Renal pelvis (tissue), 4 donors: ENCODE results near the gene SLC6A5. TPM values are rescaled to one million over a fixed set of nuclear protein-coding genes. Genes with fewer than 3 reads are reported as not detected.
A peak's percentile ranks its signal among the peaks of the same experiment; 100 is the strongest.

Experiments used
- DNase-seq: peaks from one replicate; pipeline ENCODE4 v3.0.0-alpha.2; 2013
- polyA plus RNA-seq, 3 donors: library from polyadenylated mRNA; unstranded; fragments of 120-200 nt; gene quantifications; one replicate each; pipeline ENCODE4 v1.2.1, GENCODE V29; 2013; ENCODE audit not compliant: insufficient read length in 3 of 3

Gene SLC6A5
- polyA plus RNA-seq, 3 donors, result 0.11 to 0.34 (median 0.19) TPM

DNA sequence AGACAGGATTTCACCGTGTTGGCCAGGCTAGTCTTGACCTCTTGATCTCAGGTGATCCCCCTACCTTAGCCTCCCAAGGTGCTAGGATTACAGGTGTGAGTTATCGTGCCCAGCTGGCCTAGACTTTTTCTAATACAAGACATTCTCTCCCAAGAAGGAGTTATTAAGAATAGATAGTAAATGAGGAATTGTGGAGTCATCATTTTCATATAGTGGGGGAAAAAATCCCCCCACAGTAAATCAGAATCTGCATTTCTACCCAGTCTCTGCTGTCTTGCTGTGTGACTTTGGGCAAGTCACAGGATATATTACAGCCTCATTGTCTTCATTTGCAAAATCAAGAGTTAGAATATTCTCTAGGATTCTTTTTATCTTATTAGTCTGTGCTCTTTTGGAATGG lies 21.6 kb downstream of the SLC6A5 start:
- DNase-seq, result no peak

DNA sequence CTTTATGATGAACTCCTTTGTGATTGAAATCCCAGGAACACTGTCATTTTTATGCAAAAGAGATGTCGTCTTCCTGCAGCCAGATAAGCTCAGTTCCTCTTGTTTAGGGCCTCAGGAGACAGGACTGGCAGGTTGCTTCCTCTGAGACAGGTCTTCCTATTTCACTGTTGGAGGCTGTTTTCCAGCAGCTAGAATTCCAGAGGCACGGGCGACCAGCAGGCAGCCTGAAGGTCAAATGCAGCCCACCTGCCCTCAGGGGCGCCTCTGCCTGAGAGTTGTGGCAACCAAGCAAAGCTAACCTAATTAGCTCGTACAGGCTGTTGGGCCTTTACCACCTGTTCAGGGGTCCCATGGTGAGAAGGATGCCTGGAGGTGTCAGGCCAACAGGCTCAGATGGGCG lies 22.3 kb downstream of the SLC6A5 start:
- no peak for DNase-seq

DNA sequence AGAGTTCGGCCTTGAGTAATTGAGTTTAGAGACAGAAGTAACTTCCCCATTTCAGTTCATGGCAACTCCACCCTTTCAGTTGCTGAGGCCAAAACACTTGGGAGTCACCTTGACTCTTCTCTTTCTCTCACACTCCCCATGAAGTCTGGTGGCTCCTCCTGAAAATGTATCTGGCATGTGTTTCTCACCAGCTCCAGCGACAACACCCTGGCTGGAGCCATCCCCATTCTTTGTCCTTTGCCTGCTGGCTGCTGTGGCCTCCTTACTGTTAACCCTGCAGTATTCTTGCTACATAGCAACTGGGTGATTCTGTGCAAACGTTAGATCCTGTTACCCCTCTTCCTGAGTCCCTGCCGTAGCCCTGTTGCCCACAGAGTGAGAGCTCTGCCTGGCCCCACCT lies 23.8 kb downstream of the SLC6A5 start:
- no peak for DNase-seq

DNA sequence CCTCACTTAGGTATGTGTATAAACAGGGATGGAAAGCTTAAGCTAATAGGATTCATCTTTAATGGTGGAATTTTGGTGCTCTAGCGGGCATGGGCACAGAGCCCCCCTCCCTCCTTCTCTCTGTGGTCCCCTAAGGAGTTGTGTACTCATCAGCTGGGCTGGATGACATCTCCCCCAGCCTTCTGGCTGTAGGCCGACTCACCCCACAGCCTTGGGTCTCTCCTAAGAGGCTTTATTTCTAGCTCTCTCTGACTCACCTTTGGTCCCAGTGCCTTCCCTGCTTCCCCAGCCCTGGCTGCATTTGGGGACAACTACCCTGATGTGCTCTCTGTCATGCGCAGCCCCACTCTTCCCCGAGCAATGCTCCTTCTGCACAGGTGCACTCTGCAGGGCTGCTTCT lies 26.9 kb downstream of the SLC6A5 start:
- DNase-seq, result no peak

DNA sequence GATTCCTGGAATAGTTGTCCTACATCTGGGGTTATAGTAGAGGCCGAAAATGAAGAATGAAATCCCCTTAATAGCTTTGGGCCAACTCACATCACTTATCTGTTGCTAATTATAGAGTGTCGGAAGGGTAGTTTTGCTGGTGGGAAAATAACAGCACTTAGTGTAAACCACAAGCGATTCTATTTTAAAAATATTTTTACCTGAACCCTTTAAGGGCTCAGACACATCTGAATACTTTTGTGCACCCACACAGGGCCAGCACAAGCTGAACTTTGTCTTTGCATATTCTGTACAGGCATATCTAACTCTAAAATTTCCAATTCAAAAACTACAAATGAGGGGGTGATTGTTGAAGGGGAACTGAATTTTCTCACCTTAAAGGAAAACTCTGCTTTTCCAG lies 27.6 kb downstream of the SLC6A5 start:
- no peak for DNase-seq

DNA sequence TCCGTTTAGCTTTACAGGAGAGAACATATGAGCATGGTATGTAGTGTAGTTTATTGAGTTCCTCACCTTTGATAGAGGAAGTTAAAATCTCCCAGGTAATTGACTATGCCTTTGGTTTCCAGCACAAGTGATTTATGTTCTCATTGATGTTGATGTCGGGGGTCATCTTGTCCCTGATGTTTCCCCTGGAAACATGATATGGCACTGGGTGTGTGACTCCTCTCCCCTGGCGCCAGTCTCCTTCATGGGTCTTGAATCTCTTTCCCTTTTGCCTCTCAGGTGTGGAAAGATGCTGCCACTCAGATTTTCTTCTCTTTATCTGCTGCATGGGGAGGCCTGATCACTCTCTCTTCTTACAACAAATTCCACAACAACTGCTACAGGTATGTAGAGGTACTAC lies 28.3 kb downstream of the SLC6A5 start:
- peak; percentile 35 for DNase-seq

DNA sequence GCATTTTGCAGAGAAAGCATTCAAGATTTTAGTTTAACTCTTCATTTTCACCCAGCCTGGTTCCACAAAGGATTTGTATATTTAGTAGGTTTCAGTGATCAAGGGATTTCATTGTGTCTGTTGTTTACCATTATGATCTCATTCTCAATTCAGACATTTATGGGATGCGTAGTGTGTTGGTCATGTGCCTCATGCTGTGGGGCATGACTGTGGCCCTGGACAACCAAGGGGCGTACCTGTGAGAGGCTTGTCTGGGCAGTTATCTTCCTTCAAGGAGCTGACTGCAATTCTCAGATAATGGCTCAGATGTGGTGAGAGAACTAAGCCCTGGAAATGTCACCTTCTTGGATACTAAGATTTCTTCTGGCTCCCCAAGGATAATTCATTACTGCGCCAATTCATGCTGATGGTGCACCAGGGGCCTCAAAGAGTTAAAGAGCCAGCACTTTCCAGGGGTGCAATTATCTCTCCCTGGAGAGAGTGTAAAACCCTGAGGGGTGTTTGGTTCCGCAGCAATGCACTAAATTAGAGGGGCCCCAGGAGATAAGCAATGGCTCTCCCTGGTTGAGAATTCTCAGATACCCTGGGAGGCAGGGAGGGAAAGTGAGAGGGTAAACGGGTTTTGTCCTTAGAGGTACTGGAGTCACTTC lies 32.2 kb downstream of the SLC6A5 start:
- DNase-seq, result no peak

DNA sequence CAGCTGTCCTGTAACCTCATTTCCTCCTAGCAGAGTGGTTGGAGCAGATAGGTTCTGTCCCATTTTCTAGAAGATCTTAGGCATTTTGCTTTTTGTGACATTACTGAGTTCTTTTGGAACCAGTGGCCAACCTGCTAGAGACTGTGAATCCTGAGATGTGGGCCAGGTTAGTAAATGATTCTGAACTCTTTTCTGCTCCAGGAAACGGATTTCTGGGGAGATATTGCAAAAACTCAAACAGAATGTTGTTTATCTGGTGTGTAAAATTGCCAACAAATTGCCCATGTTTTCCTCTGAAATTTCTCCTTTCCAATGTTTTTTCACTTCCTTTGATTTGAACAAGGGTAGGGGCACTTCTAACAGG lies 32.7 kb downstream of the SLC6A5 start:
- no peak for DNase-seq

DNA sequence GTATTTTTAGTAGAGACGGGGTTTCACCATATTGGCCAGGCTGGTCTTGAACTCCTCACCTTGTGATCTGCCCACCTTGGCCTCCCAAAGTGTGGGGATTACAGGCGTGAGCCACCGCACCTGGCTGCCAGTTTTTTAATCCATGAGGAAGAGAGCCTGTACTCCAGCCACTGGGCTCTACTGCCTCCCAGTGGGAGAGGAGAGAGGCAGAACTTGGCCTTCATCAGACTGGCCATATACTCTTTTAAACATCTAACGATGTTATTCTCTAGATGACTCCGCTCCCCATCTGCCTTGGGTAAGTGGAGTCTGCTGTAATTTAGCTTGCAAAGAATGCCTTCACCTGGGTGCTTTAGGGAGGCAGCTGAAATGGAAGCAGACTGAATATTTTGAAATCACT lies 34.6 kb downstream of the SLC6A5 start:
- no peak for DNase-seq

DNA sequence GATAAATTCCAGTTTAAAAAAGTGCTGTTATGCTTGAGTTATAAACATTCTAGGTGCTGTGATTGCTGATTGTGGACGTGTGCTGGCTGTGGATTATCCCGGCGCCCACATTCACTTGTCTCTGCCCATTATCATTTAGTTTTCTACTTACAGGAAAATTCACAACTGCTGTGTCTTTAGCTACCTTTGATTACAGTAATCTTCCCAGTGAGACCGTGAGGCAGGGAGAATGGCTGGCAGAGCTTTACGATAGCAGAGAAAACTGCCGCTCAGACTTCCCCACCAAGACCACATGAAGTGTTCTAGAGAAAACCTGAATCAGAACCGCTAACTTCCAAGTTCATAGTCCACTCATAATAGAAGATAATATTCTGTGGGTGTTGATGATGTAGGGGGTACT lies 35.4 kb downstream of the SLC6A5 start:
- no peak for DNase-seq

DNA sequence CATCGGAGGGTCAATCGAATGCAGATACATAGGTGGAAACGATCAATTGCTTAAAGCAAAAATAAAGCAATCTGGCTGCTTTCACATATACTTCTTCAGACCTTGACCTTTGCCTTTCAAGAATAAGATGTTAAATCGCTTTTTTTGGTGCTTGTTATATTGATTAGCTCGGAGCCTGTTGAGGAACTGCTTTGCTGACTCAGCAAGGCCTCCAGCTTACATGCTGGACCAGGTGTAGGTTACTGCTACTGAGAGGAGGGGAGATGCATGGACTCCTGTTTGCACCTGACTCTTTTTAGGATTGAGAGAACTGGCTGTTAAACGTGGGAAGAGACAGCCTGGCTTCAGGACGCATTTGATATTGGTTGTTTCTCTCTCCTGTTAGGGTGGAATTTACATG lies 38.7 kb downstream of the SLC6A5 start:
- DNase-seq, result no peak

DNA sequence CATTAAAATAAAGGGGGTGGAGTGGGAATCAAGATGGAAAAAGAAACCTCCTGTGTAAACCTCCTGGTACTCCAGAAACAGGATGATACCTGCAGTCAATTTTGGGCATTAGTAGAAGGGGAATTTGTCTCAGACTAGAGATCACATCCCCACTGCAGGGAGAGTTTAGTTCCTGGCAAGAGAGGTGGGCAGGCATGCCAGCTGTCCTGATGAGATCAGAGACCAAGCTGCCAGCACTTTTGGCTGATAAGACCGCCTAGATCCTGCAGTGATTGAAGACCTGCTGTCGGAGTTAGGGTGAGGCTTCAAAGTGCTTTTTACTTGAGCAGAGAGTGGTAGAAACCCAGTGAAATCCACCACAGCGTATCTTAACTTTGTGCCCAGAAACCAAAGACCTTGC lies 40.3 kb downstream of the SLC6A5 start:
- no peak for DNase-seq

DNA sequence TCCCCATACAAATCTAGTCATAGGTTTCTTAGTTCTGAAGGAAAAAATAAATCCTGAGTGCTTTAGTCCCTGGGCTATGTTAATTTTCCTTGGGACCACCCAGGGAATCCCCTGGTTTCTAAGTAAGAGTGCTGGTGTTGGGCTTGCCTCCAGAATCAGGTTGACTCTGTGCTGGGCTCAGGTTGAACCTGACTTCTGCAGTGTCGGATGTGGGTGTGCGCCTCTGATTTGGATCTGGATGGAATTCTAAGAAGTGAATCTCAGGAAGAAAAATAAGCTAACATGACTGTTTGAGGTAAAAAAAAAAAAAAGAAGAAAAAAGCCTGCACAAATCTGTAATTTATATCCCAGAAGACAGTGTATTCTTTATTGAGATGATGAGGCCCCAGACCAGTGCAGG lies 41.0 kb downstream of the SLC6A5 start:
- no peak for DNase-seq

DNA sequence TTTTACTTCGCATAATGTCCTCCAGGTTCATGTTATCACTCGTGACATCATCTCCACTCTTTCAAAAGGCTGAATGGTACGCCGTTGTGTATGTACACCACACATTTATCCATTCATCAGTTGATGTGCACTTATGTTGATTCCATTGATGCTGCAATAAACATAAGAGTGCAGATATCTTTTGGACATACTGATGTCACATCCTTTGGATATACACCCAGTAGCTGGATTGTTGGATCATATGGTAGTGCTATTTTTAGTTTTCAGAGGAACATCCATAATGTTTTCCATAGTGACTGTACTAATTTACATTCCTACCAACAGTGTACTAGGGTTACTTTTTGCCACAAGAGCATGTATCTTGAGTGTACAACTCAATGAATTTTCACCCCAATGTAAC lies 45.0 kb downstream of the SLC6A5 start:
- no peak for DNase-seq

DNA sequence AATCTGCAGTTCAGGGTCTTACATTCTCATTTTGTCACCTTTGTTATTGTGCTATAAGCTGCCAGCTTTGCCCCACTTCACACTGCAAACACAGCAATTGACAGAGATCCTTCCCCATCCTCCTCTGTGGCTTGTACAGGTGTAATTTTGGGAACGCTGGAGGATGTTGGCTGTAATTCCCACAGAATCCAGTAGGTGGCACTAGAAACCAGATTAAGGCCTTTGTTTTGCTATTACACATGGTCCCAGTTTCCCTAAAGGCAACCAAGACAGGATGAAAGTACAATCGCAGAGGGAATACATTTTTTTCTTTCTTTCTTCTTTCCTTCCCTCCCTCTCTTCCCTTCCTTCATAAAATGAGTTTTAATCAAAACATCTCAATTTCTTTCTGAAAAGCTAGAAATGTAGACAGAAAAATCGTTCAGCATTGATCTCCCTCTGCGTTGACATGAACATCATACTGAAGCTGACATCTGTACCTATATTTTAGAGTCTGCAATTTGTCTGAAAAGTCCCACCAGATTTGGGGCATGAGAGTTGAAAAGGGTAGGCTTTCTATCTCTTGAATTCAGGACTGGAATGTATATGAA lies 48.7 kb downstream of the SLC6A5 start:
- peak; percentile 44 for DNase-seq

DNA sequence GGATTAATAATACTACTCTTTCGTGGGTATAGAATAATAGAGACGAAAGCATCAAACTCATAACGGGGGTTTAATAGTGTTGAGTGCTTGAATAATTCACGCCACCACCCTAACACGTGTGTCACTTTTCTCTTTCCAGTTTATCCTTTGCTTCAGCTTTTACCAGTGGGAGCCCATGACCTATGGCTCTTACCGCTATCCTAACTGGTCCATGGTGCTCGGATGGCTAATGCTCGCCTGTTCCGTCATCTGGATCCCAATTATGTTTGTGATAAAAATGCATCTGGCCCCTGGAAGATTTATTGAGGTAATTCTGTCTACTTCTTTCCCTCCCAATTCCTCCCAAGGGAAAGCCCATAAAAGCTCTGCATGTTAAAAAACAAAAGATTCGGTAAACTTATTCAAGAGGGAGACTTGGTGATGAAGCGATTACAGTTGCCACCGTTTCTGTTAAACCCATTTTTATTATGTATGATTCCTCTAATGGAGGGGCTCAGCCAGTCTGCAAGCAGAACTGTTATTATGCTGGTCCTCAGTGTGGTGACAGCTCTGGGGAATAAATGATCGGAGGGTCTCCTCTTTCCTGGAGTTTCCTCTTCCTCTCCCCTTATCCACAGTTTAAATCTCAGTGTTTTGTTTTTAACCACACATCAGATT lies 52.9 kb downstream of the SLC6A5 start:
- DNase-seq, result no peak

DNA sequence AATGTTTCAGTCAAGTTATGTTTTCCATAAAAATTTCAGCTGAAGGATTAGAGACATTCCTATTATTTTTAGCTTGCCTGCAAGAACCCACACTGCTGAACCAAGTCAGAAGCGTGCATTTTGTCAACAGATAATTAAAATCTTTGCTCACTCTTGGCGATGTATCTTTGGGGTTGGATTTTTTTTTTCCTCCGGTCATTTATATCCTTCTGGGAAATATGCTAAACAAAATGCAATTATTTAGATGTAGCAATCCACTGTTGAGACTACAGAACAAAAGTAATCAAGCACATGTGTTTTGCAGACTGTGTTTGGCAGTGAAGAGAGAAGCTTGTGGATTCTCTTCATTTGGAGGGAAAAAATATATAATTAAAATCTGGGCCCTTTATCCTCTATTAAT lies 54.6 kb downstream of the SLC6A5 start:
- DNase-seq, result no peak

DNA sequence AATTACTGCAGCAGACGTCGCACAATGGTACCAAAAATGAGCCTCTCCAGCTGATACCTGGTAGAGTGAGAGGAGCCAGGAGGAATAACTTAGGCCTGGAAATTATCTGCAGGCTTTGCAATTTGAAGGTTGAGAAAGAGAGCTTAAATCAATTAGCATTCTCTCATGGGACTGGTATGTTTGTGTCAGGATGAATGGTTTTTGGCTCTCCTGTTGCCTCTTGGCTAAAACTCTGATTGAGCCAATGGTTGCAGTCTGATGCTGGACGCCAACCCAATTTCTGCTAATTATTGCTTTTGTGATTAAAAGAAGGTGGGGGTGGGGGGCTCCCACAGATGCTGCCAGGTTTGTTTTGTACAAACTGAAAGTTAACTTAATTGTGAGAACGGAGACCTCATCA lies 57.5 kb downstream of the SLC6A5 start:
- no peak for DNase-seq

DNA sequence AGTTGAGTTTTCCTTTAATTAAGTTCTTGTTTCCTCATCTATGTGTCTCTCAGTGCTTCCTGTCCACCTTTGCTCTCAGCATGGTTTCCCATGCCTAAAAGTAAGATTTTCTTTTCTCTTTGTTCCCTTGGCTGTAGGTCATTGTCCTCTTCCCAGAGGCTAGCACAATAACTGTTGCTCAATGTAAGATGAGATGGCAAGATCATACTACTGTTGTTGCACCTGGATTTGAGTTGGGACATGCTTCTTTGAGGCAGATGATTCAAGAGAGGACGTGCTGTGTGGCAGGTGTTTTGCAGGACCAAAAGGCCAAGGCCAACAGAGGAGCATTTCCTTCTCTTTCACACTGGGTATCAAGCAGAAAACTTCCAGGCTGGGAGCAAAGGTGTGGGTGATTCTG lies 58.7 kb downstream of the SLC6A5 start:
- no peak for DNase-seq

DNA sequence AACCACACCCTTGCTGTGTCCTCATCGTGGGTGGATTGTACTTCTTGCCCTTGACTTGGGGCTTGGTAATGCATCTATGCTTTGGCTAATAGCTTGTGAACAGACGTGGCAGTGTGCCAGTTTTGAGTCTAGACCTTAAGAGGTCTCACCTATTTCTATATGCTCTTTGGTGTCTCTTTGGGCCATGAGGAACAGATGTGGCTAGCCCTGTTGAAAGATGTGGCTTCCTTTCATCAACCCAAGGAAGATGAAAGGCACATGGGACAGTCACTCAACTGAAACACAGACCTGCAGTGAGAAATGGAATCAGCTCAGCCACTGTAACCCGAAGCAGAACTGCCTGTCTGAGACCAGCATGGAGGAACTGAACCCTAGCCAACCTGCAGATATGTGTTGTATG lies 62.0 kb downstream of the SLC6A5 start:
- no peak for DNase-seq

DNA sequence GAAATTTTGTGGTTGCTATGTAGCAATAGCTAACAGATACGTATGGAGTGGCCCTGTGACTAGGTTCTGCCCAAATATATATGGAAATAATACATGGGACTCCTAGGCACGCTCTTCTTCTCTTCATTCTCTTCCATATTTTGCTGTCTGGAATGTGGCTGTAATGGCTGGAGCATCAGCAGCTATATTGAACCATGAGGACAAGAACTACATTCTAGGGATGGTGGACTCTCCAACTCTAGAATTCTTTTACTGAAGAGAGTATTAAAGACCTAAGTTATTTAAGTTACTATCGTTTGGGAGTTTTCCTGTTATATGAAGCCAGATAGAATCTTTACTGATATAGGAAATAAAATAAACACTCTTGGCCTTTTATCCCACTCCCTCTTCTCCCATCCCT lies 62.4 kb downstream of the SLC6A5 start:
- no peak for DNase-seq

DNA sequence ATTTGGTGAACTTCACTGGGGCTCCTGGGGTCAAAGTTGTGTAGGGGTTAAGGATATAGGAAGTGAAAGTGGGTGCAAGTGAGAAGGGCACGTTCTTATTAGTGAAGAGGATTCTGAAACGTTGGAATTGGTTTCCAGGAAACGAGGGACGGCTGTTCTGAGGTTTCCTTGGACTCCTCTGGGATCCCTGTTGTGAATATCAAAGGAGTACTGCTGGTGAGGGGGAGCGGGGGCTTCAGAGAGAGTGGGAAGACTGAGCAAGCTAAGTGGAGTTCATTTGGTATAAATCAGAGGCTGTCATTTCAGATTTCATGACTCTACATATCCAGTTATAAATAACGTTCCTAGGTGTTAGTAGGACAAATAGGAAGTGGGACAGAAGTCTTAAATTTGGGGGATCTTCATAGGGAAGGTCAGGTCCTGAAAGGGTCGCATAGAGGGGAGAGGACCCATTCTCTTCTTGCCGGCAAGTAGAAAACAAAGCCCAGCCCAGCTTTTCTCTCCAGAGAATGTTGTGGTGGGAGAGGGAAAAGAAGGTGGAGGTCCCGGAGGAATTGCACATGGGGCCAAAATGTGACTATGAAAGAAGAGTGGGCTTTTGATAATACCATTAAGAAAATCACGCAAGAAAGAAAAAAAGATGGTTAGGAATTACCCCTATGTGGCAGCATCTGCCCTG lies 68.9 kb downstream of the SLC6A5 start:
- no peak for DNase-seq
